ENCODE data around the gene PTPRM. TPM values are rescaled to one million over a fixed set of nuclear protein-coding genes. Genes with fewer than 3 reads are reported as not detected.

Gene PTPRM
- polyA plus RNA-seq, 1 donor (not counting 4 experiments of a cell fraction or from before 2014, with no cell fraction given) = 54.5 TPM

- Histone ChIP-seq H3K79me2 (ENCODE audit: control insufficient read depth, insufficient read depth, low read length) (no peaks in the 10 kb centered on the region), H3K4me2 (ENCODE audit: control insufficient read depth, extremely low read depth, insufficient read depth, low read depth, low read length) (no peak overlapping the region), H3K4me1 (ENCODE audit: control insufficient read depth, extremely low read depth, insufficient read depth, low read length) (no peaks in the 10 kb centered on the region), H4K20me1 (ENCODE audit: control insufficient read depth, extremely low read depth, insufficient read depth, low read length) (no peaks in the 10 kb centered on the region), H3K36me3 (ENCODE audit: control insufficient read depth in 2 of 2, extremely low read depth in 1 of 2, insufficient read depth in 2 of 2, low read length in 2 of 2) (peaks cover 0 to 1% of the 10 kb centered on the region in 2 experiments), H3K27ac (ENCODE audit: control insufficient read depth, insufficient read depth, low read length) (no peak overlapping the region), H3K9me3 (ENCODE audit: control insufficient read depth, low read depth, low read length) (no peaks in the 10 kb centered on the region), H3K27me3 (ENCODE audit: control insufficient read depth, extremely low read depth, insufficient read depth, low read length) (no peaks in the 10 kb centered on the region), H3K4me3 (ENCODE audit: control insufficient read depth in 2 of 3, extremely low read depth in 1 of 3, insufficient read depth in 2 of 3, low read depth in 1 of 3, low read length in 3 of 3) (no peak overlapping the region), H3K9ac (ENCODE audit: control insufficient read depth, extremely low read depth, insufficient read depth, low read length) (no peak overlapping the region), H3K9me1 (ENCODE audit: control insufficient read depth, extremely low read depth, insufficient read depth, low read length) (no peaks in the 10 kb centered on the region), H2AFZ (ENCODE audit: control insufficient read depth, low read length) (no peak overlapping the region)
- DNase-seq (ENCODE audit: low read depth, low spot score) (no peak), FAIRE-seq (no peak)
- no peak for TF ChIP-seq EZH2 (IDR thresholded peaks at IDR 0.05; ENCODE audit: low read length)
- peak in 1 of 3 experiments; percentile 41 for TF ChIP-seq CTCF (optimal IDR thresholded peaks at IDR 0.05 in 1 of 3, IDR thresholded peaks at IDR 0.05 in 1 of 3, conservative IDR thresholded peaks at IDR 0.05 in 1 of 3; ENCODE audit: extremely low read depth in 1 of 3, insufficient read depth in 2 of 3, low read length in 3 of 3)
- dilution Hi-C loops (cut with MboI; ENCODE audit: extremely low pct_ligation_motif_present, low sequenced_read_pairs) = no loop called here
These were observed 390.2 kb downstream of the PTPRM start for GRCh38 chr18:7957297-7957696.

- FAIRE-seq = no peak
- dilution Hi-C loops (cut with MboI; ENCODE audit: extremely low pct_ligation_motif_present, low sequenced_read_pairs) = no loop called here
- no peak overlapping the region for H2AFZ ChIP-seq (ENCODE audit: control insufficient read depth, low read length)
These were observed 391.2 kb downstream of the PTPRM start for GRCh38 chr18:7958081-7958896.

More at GRCh38 chr18:7958081-7958896, 391.2 kb downstream of the PTPRM start:
- Histone ChIP-seq H3K4me1 (ENCODE audit: control insufficient read depth, extremely low read depth, insufficient read depth, low read length) (no peaks in the 10 kb centered on the region), H3K27ac (ENCODE audit: control insufficient read depth, insufficient read depth, low read length) (no peak overlapping the region), H3K4me2 (ENCODE audit: control insufficient read depth, extremely low read depth, insufficient read depth, low read depth, low read length) (no peak overlapping the region), H3K9me1 (ENCODE audit: control insufficient read depth, extremely low read depth, insufficient read depth, low read length) (no peaks in the 10 kb centered on the region), H3K9me3 (ENCODE audit: control insufficient read depth, low read depth, low read length) (no peaks in the 10 kb centered on the region), H3K36me3 (ENCODE audit: control insufficient read depth in 2 of 2, extremely low read depth in 1 of 2, insufficient read depth in 2 of 2, low read length in 2 of 2) (peaks cover 0 to 1% of the 10 kb centered on the region in 2 experiments), H4K20me1 (ENCODE audit: control insufficient read depth, extremely low read depth, insufficient read depth, low read length) (no peaks in the 10 kb centered on the region), H3K4me3 (ENCODE audit: control insufficient read depth in 2 of 3, extremely low read depth in 1 of 3, insufficient read depth in 2 of 3, low read depth in 1 of 3, low read length in 3 of 3) (no peak overlapping the region), H3K27me3 (ENCODE audit: control insufficient read depth, extremely low read depth, insufficient read depth, low read length) (no peaks in the 10 kb centered on the region), H3K9ac (ENCODE audit: control insufficient read depth, extremely low read depth, insufficient read depth, low read length) (no peak overlapping the region), H3K79me2 (ENCODE audit: control insufficient read depth, insufficient read depth, low read length) (no peaks in the 10 kb centered on the region)
- TF ChIP-seq CTCF (optimal IDR thresholded peaks at IDR 0.05 in 1 of 3, IDR thresholded peaks at IDR 0.05 in 1 of 3, conservative IDR thresholded peaks at IDR 0.05 in 1 of 3; ENCODE audit: extremely low read depth in 1 of 3, insufficient read depth in 2 of 3, low read length in 3 of 3) = no peak
- TF ChIP-seq EZH2 (IDR thresholded peaks at IDR 0.05; ENCODE audit: low read length) = no peak
- DNase-seq (ENCODE audit: low read depth, low spot score) = no peak
